CD14-positive monocyte (primary cell): ENCODE data around the gene FMNL3. TPM values are rescaled to one million over a fixed set of nuclear protein-coding genes. Genes with fewer than 3 reads are reported as not detected.

Experiments
- DNase-seq, 3 donors: peaks; one replicate each; pipeline ENCODE4 v3.0.0-alpha.2; 2011 to 2022
- H2AFZ ChIP-seq: 2 replicates; pipeline ENCODE4 v1.6.0; 2012; ENCODE audit warnings: mild to moderate bottlenecking, low read depth, low read length, inconsistent platforms; ENCODE audit not compliant: insufficient read depth, poor library complexity, severe bottlenecking
- H3K27ac ChIP-seq, 2 donors: 1 replicate in 1 of 2; 2 replicates in 1 of 2; pipeline ENCODE4 v1.5.1; 2012 to 2013; ENCODE audit warnings: low read length in 2 of 2, control low read depth in 1 of 2, inconsistent platforms in 1 of 2, low read depth in 1 of 2, mild to moderate bottlenecking in 1 of 2
- H3K27me3 ChIP-seq, 2 donors: one replicate each; pipeline versions ENCODE4 v1.6.0 to v1.6.1; 2011 to 2013; ENCODE audit warnings: low read length in 2 of 2; ENCODE audit not compliant: control insufficient read depth in 2 of 2, insufficient read depth in 2 of 2
- H3K36me3 ChIP-seq, 2 donors: replicated peaks in 1 of 2; 1 replicate in 1 of 2; 2 replicates in 1 of 2; pipeline versions ENCODE4 v1.5.1 to v1.6.1; 2012 to 2013; ENCODE audit warnings: low read length in 2 of 2, control low read depth in 1 of 2, inconsistent platforms in 1 of 2, mild to moderate bottlenecking in 1 of 2; ENCODE audit not compliant: insufficient read depth in 2 of 2, control insufficient read depth in 1 of 2
- H3K4me1 ChIP-seq, 2 donors: 1 replicate in 1 of 2; 2 replicates in 1 of 2; pipeline versions ENCODE4 v1.5.1 to v1.6.1; 2012 to 2013; ENCODE audit warnings: low read length in 2 of 2, control low read depth in 1 of 2, inconsistent platforms in 1 of 2, mild to moderate bottlenecking in 1 of 2, moderate library complexity in 1 of 2; ENCODE audit not compliant: insufficient read depth in 2 of 2, control insufficient read depth in 1 of 2
- H3K4me2 ChIP-seq: replicated peaks from 2 replicates; pipeline ENCODE3; 2012; ENCODE audit warnings: low read length, moderate library complexity, mild to moderate bottlenecking; ENCODE audit not compliant: poor library complexity, severe bottlenecking; ENCODE audit errors: extremely low read depth
- H3K4me3 ChIP-seq, 3 experiments: fragments of 200-600 bp in 1 of 3; sonication (generic) in 1 of 3; replicated peaks in 1 of 3; 1 replicate in 2 of 3; 2 replicates in 1 of 3; pipeline ENCODE4 v1.5.1; 2011 to 2013; ENCODE audit warnings: low read length in 3 of 3, mild to moderate bottlenecking in 3 of 3, control low read depth in 2 of 3, low read depth in 2 of 3, inconsistent platforms in 1 of 3, moderate library complexity in 1 of 3
- H3K79me2 ChIP-seq: 2 replicates; pipeline ENCODE4 v1.6.0; 2012; ENCODE audit warnings: mild to moderate bottlenecking, control low read depth, inconsistent platforms, low read length, moderate library complexity; ENCODE audit not compliant: insufficient read depth
- H3K9ac ChIP-seq: 2 replicates; pipeline ENCODE4 v1.6.0; 2017; ENCODE audit warnings: low read length, mild to moderate bottlenecking; ENCODE audit not compliant: insufficient read depth, poor library complexity, severe bottlenecking
- H3K9me3 ChIP-seq, 2 donors: replicated peaks in 1 of 2; 1 replicate in 1 of 2; 2 replicates in 1 of 2; pipeline versions ENCODE4 v1.5.1 to v1.6.1; 2012 to 2013; ENCODE audit warnings: low read length in 2 of 2, control low read depth in 1 of 2; ENCODE audit not compliant: control insufficient read depth in 1 of 2, insufficient read depth in 1 of 2
- H4K20me1 ChIP-seq: 2 replicates; pipeline ENCODE4 v1.6.0; 2012; ENCODE audit warnings: mild to moderate bottlenecking, low read length, control low read depth, moderate library complexity; ENCODE audit not compliant: insufficient read depth
- H3K27ac Mint-ChIP-seq, 7 donors: one replicate each; pipeline ENCODE4 v1.8.0; 2020; ENCODE audit warnings: mild to moderate bottlenecking in 7 of 7, mixed read lengths in 7 of 7, moderate library complexity in 6 of 7, inconsistent platforms in 2 of 7
- H3K27me3 Mint-ChIP-seq, 3 donors: one replicate each; pipeline ENCODE4 v1.8.0; 2021 to 2022; ENCODE audit warnings: low read depth in 3 of 3, mild to moderate bottlenecking in 3 of 3, mixed read lengths in 3 of 3, moderate library complexity in 3 of 3, inconsistent platforms in 1 of 3
- H3K36me3 Mint-ChIP-seq, 2 donors: one replicate each; pipeline ENCODE4 v1.8.0; 2020; ENCODE audit warnings: mixed read lengths in 2 of 2, inconsistent platforms in 1 of 2, mild to moderate bottlenecking in 1 of 2
- H3K4me1 Mint-ChIP-seq: one replicate; pipeline ENCODE4 v1.8.0; 2020; ENCODE audit warnings: mild to moderate bottlenecking, mixed read lengths
- H3K4me3 Mint-ChIP-seq, 2 donors: one replicate each; pipeline ENCODE4 v1.8.0; 2020; ENCODE audit warnings: mild to moderate bottlenecking in 2 of 2, mixed read lengths in 2 of 2, moderate library complexity in 1 of 2
- H3K9me3 Mint-ChIP-seq, 7 donors: one replicate each; pipeline ENCODE4 v1.8.0; 2020 to 2022; ENCODE audit warnings: mixed read lengths in 7 of 7, mild to moderate bottlenecking in 6 of 7, moderate library complexity in 6 of 7, inconsistent platforms in 2 of 7
- WGBS: methylation state at CpG from one replicate; pipeline ENCODE4 v1.1.5; 2013; ENCODE audit warnings: missing lambda C conversion rate; ENCODE audit not compliant: insufficient coverage; 5-methylcytosine and 5-hydroxymethylcytosine counted together
- intact Hi-C, 2 donors: fragments of 100-400 bp; cut with micrococcal nuclease; formaldehyde crosslinking; loops; one replicate each; pipeline versions ENCODE4 v1.15.0 to v1.15.1; 2023
- polyA plus RNA-seq, 3 donors: library from polyadenylated mRNA; depleted of rRNA in 1 of 3; unstranded in 2 of 3; stranded (reverse) in 1 of 3; fragments of 300-500 nt in 2 of 3; fragments of >200 nt in 1 of 3; fragmentation: Illumina TruSeq in 2 of 3; gene quantifications; 1 replicate in 2 of 3; 2 replicates in 1 of 3; pipeline ENCODE4 v1.2.3, GENCODE V29; 2012 to 2021
- TF ChIP-seq, protein P1 (sequence below): fragments of 200-600 bp; IDR thresholded peaks from one replicate; pipeline ENCODE4 v1.8.0; 2022; ENCODE audit warnings: antibody characterized with exemption, mild to moderate bottlenecking

The FMNL3 gene
- polyA plus RNA-seq, 3 donors, result 1.5 to 5.4 (median 1.7) TPM

- no peaks in the 10 kb centered on the region for H3K27me3 ChIP-seq
- no peak overlapping the region for H3K4me3 ChIP-seq
- peaks cover 4 to 6% of the 10 kb centered on the region in 2 donors for H3K4me1 ChIP-seq
- H3K36me3 ChIP-seq, result peaks cover 30 to 66% of the 10 kb centered on the region in 2 donors
- no peak for DNase-seq
- TF ChIP-seq, protein P1, sequence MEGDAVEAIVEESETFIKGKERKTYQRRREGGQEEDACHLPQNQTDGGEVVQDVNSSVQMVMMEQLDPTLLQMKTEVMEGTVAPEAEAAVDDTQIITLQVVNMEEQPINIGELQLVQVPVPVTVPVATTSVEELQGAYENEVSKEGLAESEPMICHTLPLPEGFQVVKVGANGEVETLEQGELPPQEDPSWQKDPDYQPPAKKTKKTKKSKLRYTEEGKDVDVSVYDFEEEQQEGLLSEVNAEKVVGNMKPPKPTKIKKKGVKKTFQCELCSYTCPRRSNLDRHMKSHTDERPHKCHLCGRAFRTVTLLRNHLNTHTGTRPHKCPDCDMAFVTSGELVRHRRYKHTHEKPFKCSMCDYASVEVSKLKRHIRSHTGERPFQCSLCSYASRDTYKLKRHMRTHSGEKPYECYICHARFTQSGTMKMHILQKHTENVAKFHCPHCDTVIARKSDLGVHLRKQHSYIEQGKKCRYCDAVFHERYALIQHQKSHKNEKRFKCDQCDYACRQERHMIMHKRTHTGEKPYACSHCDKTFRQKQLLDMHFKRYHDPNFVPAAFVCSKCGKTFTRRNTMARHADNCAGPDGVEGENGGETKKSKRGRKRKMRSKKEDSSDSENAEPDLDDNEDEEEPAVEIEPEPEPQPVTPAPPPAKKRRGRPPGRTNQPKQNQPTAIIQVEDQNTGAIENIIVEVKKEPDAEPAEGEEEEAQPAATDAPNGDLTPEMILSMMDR, result no peak
- intact Hi-C loops, result no loop called here
- Mint-ChIP-seq H3K27ac (peak overlapping the region in 2 of 7 donors; percentile 1 to 84), H3K9me3 (no peaks in the 10 kb centered on the region), H3K4me3 (no peak overlapping the region), H3K36me3 (peaks cover 62 to 65% of the 10 kb centered on the region in 2 donors), H3K27me3 (peaks cover 0 to 3% (median 1%) of the 10 kb centered on the region in 3 donors), H3K4me1 (peaks cover 8% of the 10 kb centered on the region)
- no peaks in the 10 kb centered on the region for H3K79me2 ChIP-seq
- H3K9ac ChIP-seq, result no peak overlapping the region
- no peak overlapping the region for H2AFZ ChIP-seq
- no peaks in the 10 kb centered on the region for H4K20me1 ChIP-seq
- no peak overlapping the region for H3K4me2 ChIP-seq
- 95% methylated on average over 9 of the region's 11 CpGs for WGBS
- H3K9me3 ChIP-seq, result no peaks in the 10 kb centered on the region
- H3K27ac ChIP-seq, result no peak overlapping the region
These were observed 57.8 kb downstream of the FMNL3 start for GRCh38 chr12:49649445-49649844.

DNA sequence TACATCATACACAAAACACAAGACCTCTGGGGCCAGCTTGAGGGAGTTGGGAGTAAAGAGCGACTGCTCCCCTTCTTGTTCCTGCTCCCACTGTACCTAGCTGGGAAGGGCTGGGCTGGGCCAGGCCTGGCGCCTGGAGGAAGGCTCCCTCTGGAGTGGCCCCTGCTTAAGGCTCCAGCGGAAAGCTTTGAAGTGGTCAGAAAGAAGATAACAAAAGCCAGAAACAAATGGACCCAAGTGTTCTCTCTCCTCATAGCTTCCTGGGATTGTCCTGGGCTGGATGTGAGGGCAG, 58.5 kb downstream of the FMNL3 start:
- no peaks in the 10 kb centered on the region for H3K9me3 ChIP-seq
- no peaks in the 10 kb centered on the region for H4K20me1 ChIP-seq
- H3K4me3 ChIP-seq, result no peak overlapping the region
- peak overlapping the region in 1 of 7 donors; percentile 32 for H3K27ac Mint-ChIP-seq
- intact Hi-C loops, result no loop called here
- H3K4me3 Mint-ChIP-seq, result no peak overlapping the region
- peaks cover 9% of the 10 kb centered on the region for H3K4me1 Mint-ChIP-seq
- no peak overlapping the region for H3K27ac ChIP-seq
- peaks cover 54 to 58% of the 10 kb centered on the region in 2 donors for H3K36me3 Mint-ChIP-seq
- no peak for DNase-seq
- TF ChIP-seq, protein P1, result no peak
- peaks cover 0 to 3% (median 1%) of the 10 kb centered on the region in 3 donors for H3K27me3 Mint-ChIP-seq
- H3K4me2 ChIP-seq, result no peak overlapping the region
- H3K9ac ChIP-seq, result no peak overlapping the region
- WGBS, result 100% methylated on average over 1 of the region's 3 CpGs
- H3K27me3 ChIP-seq, result no peaks in the 10 kb centered on the region
- peaks cover 28 to 58% of the 10 kb centered on the region in 2 donors for H3K36me3 ChIP-seq
- H3K9me3 Mint-ChIP-seq, result no peaks in the 10 kb centered on the region
- peaks cover 4 to 6% of the 10 kb centered on the region in 2 donors for H3K4me1 ChIP-seq
- no peaks in the 10 kb centered on the region for H3K79me2 ChIP-seq
- H2AFZ ChIP-seq, result no peak overlapping the region
